Measurements from ENCODE around the gene MTMR10.

MTMR10 gene, protein sequence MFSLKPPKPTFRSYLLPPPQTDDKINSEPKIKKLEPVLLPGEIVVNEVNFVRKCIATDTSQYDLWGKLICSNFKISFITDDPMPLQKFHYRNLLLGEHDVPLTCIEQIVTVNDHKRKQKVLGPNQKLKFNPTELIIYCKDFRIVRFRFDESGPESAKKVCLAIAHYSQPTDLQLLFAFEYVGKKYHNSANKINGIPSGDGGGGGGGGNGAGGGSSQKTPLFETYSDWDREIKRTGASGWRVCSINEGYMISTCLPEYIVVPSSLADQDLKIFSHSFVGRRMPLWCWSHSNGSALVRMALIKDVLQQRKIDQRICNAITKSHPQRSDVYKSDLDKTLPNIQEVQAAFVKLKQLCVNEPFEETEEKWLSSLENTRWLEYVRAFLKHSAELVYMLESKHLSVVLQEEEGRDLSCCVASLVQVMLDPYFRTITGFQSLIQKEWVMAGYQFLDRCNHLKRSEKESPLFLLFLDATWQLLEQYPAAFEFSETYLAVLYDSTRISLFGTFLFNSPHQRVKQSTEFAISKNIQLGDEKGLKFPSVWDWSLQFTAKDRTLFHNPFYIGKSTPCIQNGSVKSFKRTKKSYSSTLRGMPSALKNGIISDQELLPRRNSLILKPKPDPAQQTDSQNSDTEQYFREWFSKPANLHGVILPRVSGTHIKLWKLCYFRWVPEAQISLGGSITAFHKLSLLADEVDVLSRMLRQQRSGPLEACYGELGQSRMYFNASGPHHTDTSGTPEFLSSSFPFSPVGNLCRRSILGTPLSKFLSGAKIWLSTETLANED

GRCh38 chr15:30991255-30992235 lies at the start of gene MTMR10:
Gene MTMR10 (minus strand): TSS chr15:30991628. CDS start chr15:30991506, 122 bp downstream.
- peak in 46 of 51 donors; percentile 32 to 89 (median 70) for DNase-seq

GRCh38 chr15:31040611-31041010 lies 49.2 kb upstream of the MTMR10 start:
- DNase-seq, result no peak

- DNase-seq, result no peak
These were observed 48.5 kb upstream of the MTMR10 start for GRCh38 chr15:31039961-31040360.

GRCh38 chr15:31037731-31038477 lies 46.5 kb upstream of the MTMR10 start:
- no peak for DNase-seq

- no peak for DNase-seq
These were observed 45.4 kb upstream of the MTMR10 start for GRCh38 chr15:31036783-31037182.

- no peak for DNase-seq
These were observed 44.2 kb upstream of the MTMR10 start for GRCh38 chr15:31035610-31036009.

DNA sequence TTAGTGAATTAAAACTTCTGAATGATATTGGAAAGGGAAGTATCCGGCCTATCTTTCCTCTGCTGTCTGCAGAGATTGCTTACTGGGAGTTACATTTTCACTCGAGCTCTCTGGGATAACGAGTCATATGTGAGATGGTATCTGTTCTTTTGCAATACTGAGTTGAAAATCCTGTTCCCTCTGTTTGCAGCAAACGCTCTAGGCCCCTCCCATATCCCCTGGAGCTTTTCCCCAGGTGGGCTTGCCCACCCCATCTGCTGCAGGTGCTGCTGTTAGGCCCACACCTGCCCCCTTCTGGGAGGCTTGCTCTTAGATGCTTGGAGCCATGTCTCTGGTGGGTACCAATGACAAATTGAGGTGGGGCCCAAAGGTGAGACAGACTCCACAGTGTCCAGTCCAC lies 42.7 kb upstream of the MTMR10 start:
- no peak for DNase-seq

- DNase-seq, result no peak
These were observed 41.5 kb upstream of the MTMR10 start for GRCh38 chr15:31032961-31033371.

DNA sequence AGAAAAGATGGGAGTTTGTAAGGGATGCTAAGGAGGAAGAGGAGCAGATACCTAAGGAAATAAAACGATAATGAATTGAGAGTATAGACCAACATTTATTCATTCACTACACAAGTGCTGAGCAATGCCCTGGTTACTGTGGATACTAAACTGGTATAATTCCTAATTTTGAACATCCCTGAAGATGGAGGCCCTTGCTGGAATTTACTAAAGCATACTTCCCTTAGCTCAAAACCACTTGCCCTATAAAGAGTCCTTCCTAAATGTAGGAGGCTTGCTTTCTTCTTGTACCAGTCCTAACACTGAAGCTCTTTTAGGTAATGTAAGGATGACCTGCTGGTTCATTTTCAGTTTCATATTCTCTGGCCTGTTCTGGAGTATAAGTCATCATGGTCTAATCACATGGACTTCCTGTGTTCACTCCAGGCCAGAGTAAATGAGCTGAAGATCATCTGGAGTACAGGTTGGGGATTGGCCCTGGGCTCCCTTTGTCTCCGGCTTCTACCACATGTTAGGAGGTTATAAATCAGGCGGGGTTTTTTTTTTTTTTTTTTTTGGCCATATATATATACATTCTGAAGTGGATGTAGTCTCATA lies 40.1 kb upstream of the MTMR10 start:
- DNase-seq, result no peak

DNA sequence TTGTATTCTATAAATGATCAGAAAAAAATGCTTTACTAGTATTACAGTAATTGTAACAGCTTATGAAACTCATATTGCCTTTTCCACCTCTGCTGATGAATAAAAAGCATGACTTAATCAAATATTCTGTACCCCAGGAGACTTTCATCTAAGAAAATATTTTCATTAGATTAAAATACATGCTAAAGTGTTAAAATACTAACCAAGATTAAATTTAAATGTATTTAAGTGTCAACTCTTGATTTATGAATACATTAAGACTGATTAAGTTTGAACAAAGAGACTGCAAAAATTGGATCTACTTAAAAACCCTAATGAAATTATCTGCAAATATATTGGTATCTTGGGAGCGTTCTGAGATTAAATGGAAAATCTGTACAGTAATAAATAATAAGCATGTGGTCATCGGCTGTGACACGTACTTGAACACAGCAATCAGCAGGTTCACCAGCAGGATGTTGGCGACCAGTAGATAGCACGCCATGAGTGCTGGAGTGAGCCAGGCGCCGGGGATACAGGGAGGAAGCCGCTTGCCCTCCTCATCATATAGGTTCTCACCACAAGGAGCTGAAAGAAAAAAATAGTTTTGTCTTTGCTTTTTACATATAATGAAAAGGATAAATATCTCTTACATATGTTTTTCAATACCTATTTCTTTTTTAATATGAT lies 36.6 kb upstream of the MTMR10 start:
- DNase-seq, result no peak

DNA sequence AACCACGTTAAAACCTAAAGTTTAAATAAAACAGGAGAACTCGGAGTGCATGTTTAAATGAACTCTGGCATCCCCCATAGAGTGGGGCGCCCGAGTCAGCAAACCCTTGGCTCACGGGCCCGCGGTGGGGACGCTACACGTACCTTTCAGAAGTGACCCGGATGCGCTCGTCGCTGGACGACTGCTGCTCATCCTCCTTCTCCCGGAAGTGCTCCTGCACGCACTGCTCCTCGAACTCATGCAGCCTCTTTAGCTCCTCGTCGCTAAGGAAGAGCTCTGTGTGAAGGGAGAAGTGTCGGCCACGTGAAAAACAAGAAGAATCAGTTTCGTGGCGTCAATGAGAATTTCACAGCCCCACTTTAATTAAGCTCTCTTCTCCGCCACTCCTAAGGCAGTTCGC lies 34.6 kb upstream of the MTMR10 start:
- no peak for DNase-seq

GRCh38 chr15:31024979-31025378 lies 33.6 kb upstream of the MTMR10 start:
- no peak for DNase-seq

GRCh38 chr15:31024330-31024729 lies 32.9 kb upstream of the MTMR10 start:
- DNase-seq, result no peak

- no peak for DNase-seq
These were observed 32.4 kb upstream of the MTMR10 start for GRCh38 chr15:31023841-31024240.

GRCh38 chr15:31021067-31021665 lies 29.7 kb upstream of the MTMR10 start:
- DNase-seq, result no peak

DNA sequence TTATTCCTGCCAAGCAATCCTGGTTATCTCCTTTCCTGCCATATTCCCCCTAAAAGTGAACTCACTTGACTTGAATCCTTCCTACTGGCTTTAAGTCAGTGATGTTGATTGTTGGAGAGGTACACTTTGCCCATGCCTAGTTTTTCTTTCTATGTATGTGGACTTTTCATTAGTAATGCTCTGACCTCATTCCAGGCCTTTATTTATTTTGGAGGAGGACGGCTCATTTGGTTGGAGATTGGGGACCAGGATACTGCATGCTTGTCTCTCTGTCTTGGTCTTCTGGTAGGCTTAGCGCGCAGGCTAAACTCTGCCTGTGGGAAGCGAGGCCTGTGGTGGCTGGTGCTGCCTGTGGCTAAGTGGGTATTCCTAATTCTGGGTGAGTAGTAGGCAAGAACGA lies 29.1 kb upstream of the MTMR10 start:
- DNase-seq, result no peak

GRCh38 chr15:31019986-31020385 lies 28.6 kb upstream of the MTMR10 start:
- no peak for DNase-seq

DNA sequence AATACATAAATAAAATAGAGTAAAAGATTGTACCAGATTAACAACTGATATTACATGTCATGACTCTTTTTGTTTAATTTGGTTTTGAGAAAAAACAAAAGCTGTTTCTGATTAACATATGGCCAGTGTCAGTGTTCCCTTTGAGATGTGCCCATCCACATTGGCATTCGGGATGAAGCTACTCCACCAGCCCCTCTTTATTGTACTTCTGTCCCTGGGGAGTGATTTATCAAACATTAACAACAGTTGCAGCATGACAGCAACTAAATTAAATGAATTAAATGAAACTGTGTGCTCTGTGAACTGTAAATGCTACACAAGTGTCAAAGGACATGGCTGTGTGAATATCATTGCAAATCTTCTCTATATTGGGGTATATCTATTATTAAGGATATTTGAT lies 25.9 kb upstream of the MTMR10 start:
- no peak for DNase-seq

GRCh38 chr15:31016446-31016915 lies 25.1 kb upstream of the MTMR10 start:
- DNase-seq, result no peak

Data from hypothalamus (tissue), 51 donors.